A172 (cell line): ENCODE measurements around the gene ZNF629. TPM values are rescaled to one million over a fixed set of nuclear protein-coding genes. Genes with fewer than 3 reads are reported as not detected.
"Not testable (repeated sequence)": the region's sequence is repeated elsewhere in the genome, so short reads cannot be mapped to it uniquely, and the experiment has no call there.

Experiments
- DNase-seq: peaks from one replicate; pipeline ENCODE4 v3.0.0-alpha.2; 2015; ENCODE audit warnings: low spot score
- total RNA-seq: library from RNA; depleted of rRNA; stranded (reverse); fragments of >200 nt; shearing (Covaris generic); gene quantifications from 2 replicates; pipeline ENCODE4 v1.2.3, GENCODE V29; 2014; rRNA removed

The ZNF629 gene
- total RNA-seq = 20.5 and 20.8 TPM in 2 replicates

- peak; percentile 58 for DNase-seq
These were observed at the start of gene ZNF629 for GRCh38 chr16:30786936-30787612. Gene ZNF629, minus strand, starts transcription at chr16:30787205. Its CDS starts 2,723 bp downstream, at chr16:30784482.

DNA sequence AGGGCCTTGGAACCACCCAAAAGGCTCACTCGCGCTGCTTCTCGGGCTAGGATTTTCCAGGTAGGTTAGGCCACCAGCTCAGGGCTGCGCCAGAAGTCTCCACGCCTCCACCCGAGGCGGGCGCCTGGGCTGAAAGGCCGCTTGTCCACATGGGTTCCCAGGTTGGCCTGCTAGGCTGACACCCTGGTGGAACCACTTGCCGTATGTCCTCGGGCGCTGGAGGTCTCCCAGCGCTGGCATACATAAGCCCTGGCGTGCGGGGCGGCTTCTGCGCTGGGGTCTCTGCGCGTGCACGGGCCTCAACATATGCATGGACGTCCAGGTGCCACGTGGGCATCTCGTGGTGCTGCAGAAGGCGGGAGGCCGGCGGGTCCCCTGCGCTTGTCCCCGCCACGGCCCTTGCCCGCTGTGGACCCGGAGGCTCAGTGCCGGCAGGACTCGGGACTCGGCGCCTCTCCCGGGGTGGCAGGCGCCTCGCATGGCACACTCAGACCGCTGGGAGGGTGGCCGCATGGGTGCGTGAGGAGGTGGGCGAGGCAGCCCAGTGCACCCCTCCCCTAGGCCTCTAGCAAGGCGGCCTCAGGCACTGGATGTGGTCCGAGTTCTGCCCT lies 47.2 kb upstream of the ZNF629 start:
- no peak for DNase-seq

DNA sequence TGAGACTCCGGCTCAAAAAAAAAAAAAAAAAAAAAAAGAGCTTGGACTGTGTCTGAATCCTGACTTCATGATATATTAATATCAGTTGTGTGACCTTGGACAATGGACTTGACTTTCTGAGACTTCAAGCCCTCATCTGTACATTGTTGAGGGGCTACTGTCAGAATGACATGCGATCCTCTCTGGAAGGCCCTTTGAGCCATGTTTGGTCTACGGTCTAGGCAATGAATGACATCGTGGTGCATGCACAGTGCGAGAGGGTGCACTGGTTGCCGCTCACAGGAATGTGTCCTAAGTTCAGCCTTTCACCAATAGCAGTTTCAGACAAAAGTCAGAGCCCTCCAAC lies 43.0 kb upstream of the ZNF629 start:
- DNase-seq = no peak

DNA sequence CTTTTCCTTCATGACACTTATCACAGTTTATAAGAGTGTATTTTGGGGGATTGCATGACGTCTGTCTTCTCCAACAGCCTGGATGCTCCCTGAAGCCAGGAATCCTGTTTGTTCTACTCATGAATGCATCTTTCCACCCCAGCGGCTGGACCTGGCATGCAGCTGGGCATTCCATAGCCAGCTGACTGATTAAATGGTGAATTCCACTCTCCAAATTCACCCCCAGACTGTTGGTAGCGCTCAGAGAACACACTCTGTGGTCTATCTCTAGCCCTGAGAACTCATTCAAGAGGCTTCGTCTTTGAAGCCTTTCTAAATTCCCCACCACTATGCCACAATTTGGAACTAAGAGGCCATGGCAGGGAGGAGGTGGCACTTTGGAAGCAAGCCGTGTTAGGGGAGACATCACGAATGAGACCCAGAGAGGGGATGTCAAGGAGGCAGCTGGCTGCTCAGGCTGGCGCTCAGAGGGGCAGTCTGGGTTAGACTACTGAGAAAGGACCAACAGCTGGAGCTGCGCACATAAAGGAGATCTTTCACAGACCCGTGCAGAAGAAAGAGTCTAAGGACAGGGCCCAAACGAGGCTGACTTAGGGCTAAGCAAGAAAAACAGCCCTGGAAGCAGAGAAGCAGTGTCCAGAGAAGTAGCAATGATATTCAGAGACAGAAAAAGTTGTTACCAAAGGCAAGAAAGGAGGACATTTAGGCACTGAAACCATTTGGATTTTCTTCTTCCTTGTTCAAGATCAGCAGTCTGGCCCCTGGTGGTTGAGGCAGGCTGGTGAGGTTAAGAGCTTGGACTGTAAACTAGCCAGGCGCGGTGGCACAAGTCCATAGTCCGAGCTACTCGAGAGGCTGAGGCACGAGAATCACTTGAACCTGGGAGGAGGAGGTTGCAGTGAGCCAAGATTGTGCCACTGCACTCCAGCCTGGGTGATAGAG lies 42.4 kb upstream of the ZNF629 start:
- DNase-seq = no peak

DNA sequence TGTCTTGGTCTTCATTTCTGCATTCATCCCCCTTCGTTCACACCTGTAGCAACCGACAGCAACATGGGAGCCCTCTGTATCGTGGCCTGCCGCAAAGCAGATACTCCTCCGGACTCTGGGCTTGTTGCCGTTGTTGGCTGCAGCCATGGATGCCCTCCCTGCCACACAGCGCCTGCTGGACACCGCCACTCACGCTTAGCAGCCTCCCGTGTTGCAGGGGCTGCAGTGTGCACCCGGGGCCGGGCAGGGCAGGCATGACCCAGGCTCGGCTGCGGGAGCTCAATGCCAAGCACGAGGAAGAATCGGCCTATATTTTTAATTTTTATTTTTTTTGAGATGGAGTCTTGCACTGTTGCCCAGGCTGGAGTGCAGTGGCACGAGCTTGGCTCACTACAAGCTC lies 34.9 kb upstream of the ZNF629 start:
- DNase-seq = no peak

- DNase-seq = not testable (repeated sequence)
These were observed 34.4 kb upstream of the ZNF629 start for GRCh38 chr16:30821441-30821840.

DNA sequence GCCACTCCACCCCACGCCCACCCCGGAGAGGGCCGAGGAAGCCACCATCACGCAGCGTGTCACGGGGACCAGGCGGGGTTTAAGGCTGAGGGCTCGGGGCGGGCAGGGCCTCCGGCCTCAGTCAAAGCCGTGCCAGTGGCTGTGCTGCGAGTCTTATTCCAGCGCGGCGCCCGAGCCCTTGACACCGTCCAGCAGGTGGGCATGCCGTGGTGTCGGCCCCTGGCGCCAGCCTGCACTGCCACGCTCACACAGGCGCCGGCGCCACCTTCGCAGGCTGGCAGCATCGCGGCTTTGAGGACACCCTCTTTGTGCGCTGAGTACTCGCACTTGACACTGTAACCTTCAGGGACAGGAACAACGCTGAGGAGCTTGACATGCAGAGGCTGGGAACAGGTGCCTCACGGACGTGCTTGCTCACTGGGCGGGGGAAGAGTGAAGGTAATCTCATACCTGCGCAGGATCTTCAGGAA lies 34.0 kb upstream of the ZNF629 start:
- DNase-seq = no peak

DNA sequence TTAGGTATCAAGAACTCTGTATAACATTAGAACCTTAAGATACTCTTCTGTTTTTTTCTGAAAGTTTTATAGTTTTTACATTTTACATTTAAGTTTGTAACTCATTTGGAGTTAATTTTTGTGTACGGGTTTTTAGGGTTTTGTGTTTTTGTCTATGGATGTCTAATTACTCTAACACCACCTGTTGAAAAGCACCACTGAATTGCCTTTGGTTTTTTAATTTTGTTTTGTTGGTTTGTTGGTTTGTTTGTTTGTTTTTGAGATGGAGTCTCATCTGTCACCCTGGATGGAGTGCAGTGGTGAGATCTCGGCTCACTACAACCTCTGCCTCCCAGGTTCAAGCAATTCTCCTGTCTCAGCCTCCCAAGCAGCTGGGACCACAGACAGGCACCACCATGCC lies 29.8 kb upstream of the ZNF629 start:
- no peak for DNase-seq

- DNase-seq = no peak
These were observed 26.8 kb upstream of the ZNF629 start for GRCh38 chr16:30813821-30814189.

DNA sequence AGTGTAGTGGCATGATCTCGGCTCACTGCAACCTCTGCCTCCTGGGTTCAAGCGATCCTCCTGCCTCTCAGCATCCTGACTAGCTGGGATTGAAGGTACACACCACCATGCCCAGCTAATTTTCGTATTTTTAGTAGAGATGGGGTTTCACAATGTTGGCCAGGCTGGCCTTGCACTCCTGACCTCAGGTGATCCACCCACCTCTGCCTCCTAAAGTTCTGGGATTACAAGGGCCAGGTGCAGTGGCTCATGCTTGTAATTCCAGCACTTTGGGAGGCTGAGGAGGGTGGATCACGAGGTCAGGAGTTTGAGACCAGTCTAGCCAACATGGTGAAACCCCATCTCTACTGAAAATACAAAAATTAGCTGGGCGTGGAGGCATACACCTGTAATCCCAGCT lies 22.7 kb upstream of the ZNF629 start:
- not testable (repeated sequence) for DNase-seq

DNA sequence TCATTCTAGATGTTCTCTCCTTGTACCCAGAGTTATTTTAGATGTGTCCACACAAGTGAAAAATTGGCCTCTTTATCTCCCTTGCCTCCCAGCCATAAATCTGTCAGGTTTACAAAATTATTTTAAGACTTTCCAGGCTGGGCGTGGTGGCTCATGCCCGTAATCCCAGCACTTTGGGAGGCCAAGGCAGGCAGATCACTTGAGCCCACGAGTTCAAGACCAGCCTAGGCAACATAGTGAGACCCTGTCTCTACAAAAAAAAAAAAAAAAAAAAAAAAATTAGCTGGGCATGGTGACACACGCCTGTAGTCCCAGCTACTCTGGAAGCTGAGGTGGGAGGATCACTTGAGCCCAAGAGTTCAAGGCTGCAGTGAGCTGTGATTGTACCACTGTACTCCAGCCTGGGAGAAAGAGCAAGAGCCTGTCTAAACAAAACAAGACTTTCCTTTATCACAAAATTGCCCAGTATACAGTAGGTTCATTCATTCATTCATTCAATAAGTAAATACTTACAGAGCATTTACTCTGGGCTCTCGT lies 22.0 kb upstream of the ZNF629 start:
- DNase-seq = not testable (repeated sequence)

GRCh38 chr16:30808146-30808545 lies 21.1 kb upstream of the ZNF629 start:
- DNase-seq = no peak

GRCh38 chr16:30805370-30806169 lies 18.6 kb upstream of the ZNF629 start:
- DNase-seq = peak; percentile 71

GRCh38 chr16:30805056-30805369 lies 18.0 kb upstream of the ZNF629 start:
- no peak for DNase-seq

GRCh38 chr16:30802936-30803335 lies 15.9 kb upstream of the ZNF629 start:
- DNase-seq = no peak

- no peak for DNase-seq
These were observed 10.8 kb upstream of the ZNF629 start for GRCh38 chr16:30797670-30798309.

DNA sequence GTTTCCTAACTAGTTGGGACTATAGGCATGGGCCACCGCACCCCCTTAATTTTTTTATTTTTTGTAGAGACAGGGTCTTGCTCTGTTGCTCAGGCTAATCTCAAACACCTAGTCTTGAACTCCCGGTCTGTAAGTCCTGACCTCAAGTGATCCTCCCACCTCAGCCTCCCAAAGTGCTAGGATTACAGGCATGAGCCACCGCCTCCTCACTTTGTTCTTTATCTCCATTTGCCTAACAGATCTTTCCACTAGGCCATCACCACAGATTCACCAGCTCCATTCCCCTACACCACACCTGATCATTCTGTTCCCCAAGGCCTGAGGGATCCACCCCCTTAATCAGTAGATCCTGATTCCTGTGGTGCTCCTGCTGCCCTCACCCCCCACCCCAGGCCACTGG lies 7.6 kb upstream of the ZNF629 start:
- DNase-seq = no peak

- no peak for DNase-seq
These were observed 6.6 kb upstream of the ZNF629 start for GRCh38 chr16:30793508-30794069.

DNA sequence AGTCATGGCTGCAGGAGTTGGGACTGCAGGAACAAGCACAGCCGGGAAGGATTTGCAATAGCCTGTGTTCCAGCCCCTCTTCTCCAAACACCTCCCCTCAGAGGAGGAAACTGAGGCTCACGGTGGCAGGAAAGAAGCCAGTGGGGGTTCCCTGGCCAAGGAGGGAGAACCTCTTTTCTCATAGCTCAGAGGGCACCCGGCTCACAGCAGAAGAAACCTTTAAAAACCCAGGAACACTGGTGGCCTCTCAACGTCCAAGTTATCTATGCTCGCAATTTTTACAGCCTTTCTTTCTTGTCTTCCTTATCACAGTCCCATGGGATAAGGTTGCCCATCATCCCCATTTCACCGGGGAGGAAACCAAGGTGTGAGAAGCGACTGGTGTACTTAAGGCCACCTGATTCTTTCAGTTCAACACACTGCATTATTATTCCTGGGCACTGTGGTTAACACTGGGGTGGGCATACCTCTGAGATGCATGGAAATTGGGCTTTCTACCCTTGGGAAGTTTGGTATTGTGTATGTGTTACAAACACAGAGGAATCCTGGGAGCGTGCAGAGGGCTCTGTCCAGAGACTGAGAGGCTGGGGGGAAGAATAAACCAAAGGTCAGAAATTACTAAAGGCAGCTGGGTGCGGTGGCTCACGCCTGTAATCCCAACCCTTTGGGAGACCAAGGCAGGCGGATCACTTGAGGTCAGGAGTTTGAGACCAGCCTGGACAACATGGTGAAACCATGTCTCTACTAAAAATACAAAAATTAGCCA lies 791 bp upstream of the ZNF629 start:
- no peak for DNase-seq
